Muscle of leg (tissue), 11 donors: Measurements from ENCODE around the gene NCOA1. TPM values are rescaled to one million over a fixed set of nuclear protein-coding genes. Genes with fewer than 3 reads are reported as not detected.
A peak's percentile ranks its signal among the peaks of the same experiment; 100 is the strongest.

Source experiments
- DNase-seq: peaks from one replicate; pipeline ENCODE4 v3.0.0; 2013
- H3K27ac ChIP-seq: one replicate; pipeline ENCODE4 v1.5.1; 2013; ENCODE audit warnings: mild to moderate bottlenecking, low read length, control low read depth
- H3K27me3 ChIP-seq: one replicate; pipeline ENCODE4 v1.6.1; 2013; ENCODE audit warnings: low read length; ENCODE audit not compliant: control insufficient read depth, insufficient read depth
- H3K36me3 ChIP-seq: one replicate; pipeline ENCODE4 v1.6.1; 2013; ENCODE audit warnings: low read length; ENCODE audit not compliant: control insufficient read depth, insufficient read depth
- H3K4me1 ChIP-seq: one replicate; pipeline ENCODE4 v1.6.1; 2013; ENCODE audit warnings: low read length; ENCODE audit not compliant: control insufficient read depth, insufficient read depth
- H3K4me3 ChIP-seq: one replicate; pipeline ENCODE4 v1.5.1; 2013; ENCODE audit warnings: low read length, control low read depth
- H3K9me3 ChIP-seq: replicated peaks from 2 replicates; pipeline ENCODE4 v1.6.1; 2013; ENCODE audit warnings: low read depth, low read length; ENCODE audit not compliant: control insufficient read depth
- WGBS: methylation state at CpG from one replicate; pipeline ENCODE4 v1.1.5; 2013; ENCODE audit warnings: missing lambda C conversion rate; ENCODE audit not compliant: insufficient coverage; 5-methylcytosine and 5-hydroxymethylcytosine counted together
- polyA plus RNA-seq, 8 donors: library from polyadenylated mRNA; unstranded; fragments of 120-200 nt; gene quantifications; one replicate each; pipeline versions ENCODE4 v1.2.1 to v1.2.3, GENCODE V29; 2013; ENCODE audit warnings: inconsistent platforms in 1 of 8, low replicate concordance in 1 of 8; ENCODE audit not compliant: insufficient read length in 8 of 8, insufficient read depth in 1 of 8
- total RNA-seq: library from RNA; stranded (reverse); fragments of 120-200 nt; gene quantifications from one replicate; pipeline ENCODE4 v1.2.4, GENCODE V29; 2013

Gene NCOA1
- total and polyA plus RNA-seq, 9 donors = 69.6 to 106 (median 89.6) TPM

DNA sequence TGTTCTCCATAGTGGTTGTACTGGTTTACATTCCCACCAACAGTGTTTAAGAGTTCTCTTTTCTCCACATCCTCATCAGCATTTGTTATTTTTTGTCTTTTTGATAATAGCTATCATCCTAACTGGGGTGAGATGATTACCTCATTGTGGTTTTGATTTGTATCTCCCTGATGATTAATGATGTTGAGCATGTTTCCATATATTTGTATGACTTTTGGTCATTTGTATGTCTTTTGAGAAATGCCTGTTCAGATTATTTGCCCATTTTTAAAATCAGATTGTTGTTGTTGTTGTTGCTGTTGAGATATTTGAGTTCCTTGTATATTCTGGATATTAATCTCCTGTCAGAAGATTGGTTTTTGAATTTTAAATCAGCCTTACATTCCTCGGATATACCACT is 147.5 kb downstream of the NCOA1 start:
- Histone ChIP-seq H3K4me1 (no peaks in the 10 kb centered on the region), H3K36me3 (no peaks in the 10 kb centered on the region), H3K27ac (no peak overlapping the region), H3K27me3 (no peaks in the 10 kb centered on the region), H3K9me3 (peaks cover 4% of the 10 kb centered on the region), H3K4me3 (no peak overlapping the region)
- no CpG with 5 or more reads among the region's 1 CpG for WGBS
- no peak for DNase-seq

DNA sequence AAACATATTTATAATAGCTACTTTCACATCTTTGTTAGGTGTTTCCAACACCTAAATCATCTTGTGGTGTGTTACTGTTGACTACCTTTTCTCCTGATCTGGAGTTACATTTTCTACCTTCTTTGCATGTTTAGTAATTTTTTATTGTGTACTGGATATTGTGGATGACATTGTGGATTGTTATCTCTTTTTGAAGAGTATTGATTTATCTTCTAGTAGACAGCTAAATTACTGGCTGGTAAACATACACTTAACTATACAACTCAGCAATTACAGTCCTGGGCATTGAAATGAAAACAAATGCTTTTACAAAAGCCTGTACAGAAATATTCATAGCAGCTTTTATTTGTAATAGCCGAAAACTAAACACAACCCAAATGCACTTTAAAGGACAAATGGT is 151.3 kb downstream of the NCOA1 start:
- H3K4me1 ChIP-seq = no peaks in the 10 kb centered on the region
- DNase-seq = no peak
- no CpG with 5 or more reads among the region's 1 CpG for WGBS
- no peak overlapping the region for H3K27ac ChIP-seq
- no peaks in the 10 kb centered on the region for H3K27me3 ChIP-seq
- H3K4me3 ChIP-seq = no peak overlapping the region
- peaks cover 4% of the 10 kb centered on the region for H3K9me3 ChIP-seq
- H3K36me3 ChIP-seq = no peaks in the 10 kb centered on the region

GRCh38 chr2:24643051-24643450 is 152.0 kb downstream of the NCOA1 start:
- Histone ChIP-seq H3K36me3 (no peaks in the 10 kb centered on the region), H3K9me3 (peaks cover 4% of the 10 kb centered on the region), H3K27ac (no peak overlapping the region), H3K4me1 (no peaks in the 10 kb centered on the region), H3K27me3 (no peaks in the 10 kb centered on the region), H3K4me3 (no peak overlapping the region)
- peak; percentile 38 for DNase-seq
- no CpG with 5 or more reads among the region's 1 CpG for WGBS

- Histone ChIP-seq H3K4me3 (no peak overlapping the region), H3K36me3 (no peaks in the 10 kb centered on the region), H3K27me3 (no peaks in the 10 kb centered on the region), H3K9me3 (no peaks in the 10 kb centered on the region), H3K27ac (no peak overlapping the region), H3K4me1 (no peaks in the 10 kb centered on the region)
- no CpG with 5 or more reads among the region's 2 CpGs for WGBS
- DNase-seq = no peak
These were observed 153.0 kb downstream of the NCOA1 start for GRCh38 chr2:24644032-24644431.

GRCh38 chr2:24650997-24651642 is 160.1 kb downstream of the NCOA1 start:
- Histone ChIP-seq H3K27ac (no peak overlapping the region), H3K4me3 (no peak overlapping the region), H3K27me3 (no peaks in the 10 kb centered on the region), H3K9me3 (no peaks in the 10 kb centered on the region), H3K36me3 (no peaks in the 10 kb centered on the region), H3K4me1 (no peaks in the 10 kb centered on the region)
- DNase-seq = no peak

GRCh38 chr2:24651643-24652003 is 160.6 kb downstream of the NCOA1 start:
- H3K27ac ChIP-seq = no peak overlapping the region

GRCh38 chr2:24652265-24653182 is 161.5 kb downstream of the NCOA1 start:
- H3K4me3 ChIP-seq = no peak overlapping the region
- H3K36me3 ChIP-seq = no peaks in the 10 kb centered on the region
- H3K9me3 ChIP-seq = no peaks in the 10 kb centered on the region
- no peaks in the 10 kb centered on the region for H3K27me3 ChIP-seq
- DNase-seq = no peak
- WGBS = no CpG with 5 or more reads among the region's 3 CpGs
- no peaks in the 10 kb centered on the region for H3K4me1 ChIP-seq
- H3K27ac ChIP-seq = no peak overlapping the region

More at GRCh38 chr2:24651643-24652003, 160.6 kb downstream of the NCOA1 start:
- H3K9me3 ChIP-seq = no peaks in the 10 kb centered on the region
- no peaks in the 10 kb centered on the region for H3K36me3 ChIP-seq
- DNase-seq = no peak
- no peaks in the 10 kb centered on the region for H3K27me3 ChIP-seq
- no peak overlapping the region for H3K4me3 ChIP-seq
- H3K4me1 ChIP-seq = no peaks in the 10 kb centered on the region

DNA sequence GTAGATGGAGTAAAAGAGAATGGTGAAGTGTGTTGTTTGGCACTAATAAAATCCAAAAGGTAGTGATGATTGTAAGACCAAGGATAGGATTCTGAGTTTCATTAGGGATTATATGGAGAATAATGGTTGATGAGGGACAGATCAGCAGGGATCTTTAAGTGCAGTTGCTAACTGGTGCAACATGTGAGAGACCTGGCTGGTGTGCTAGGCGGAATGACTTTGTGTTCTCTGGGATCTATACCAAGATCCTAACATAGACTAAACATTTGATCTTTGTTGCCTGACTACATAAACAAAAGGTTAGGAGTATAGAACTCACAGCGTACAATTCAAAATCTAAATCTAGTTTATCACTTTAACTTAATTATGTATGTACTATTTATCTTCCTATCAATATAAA is 166.8 kb downstream of the NCOA1 start:
- H3K27me3 ChIP-seq = no peaks in the 10 kb centered on the region
- WGBS = no CpG with 5 or more reads among the region's 2 CpGs
- H3K4me1 ChIP-seq = no peaks in the 10 kb centered on the region
- H3K36me3 ChIP-seq = peaks cover 9% of the 10 kb centered on the region
- DNase-seq = peak; percentile 32
- H3K27ac ChIP-seq = no peak overlapping the region
- no peaks in the 10 kb centered on the region for H3K9me3 ChIP-seq
- H3K4me3 ChIP-seq = no peak overlapping the region

DNA sequence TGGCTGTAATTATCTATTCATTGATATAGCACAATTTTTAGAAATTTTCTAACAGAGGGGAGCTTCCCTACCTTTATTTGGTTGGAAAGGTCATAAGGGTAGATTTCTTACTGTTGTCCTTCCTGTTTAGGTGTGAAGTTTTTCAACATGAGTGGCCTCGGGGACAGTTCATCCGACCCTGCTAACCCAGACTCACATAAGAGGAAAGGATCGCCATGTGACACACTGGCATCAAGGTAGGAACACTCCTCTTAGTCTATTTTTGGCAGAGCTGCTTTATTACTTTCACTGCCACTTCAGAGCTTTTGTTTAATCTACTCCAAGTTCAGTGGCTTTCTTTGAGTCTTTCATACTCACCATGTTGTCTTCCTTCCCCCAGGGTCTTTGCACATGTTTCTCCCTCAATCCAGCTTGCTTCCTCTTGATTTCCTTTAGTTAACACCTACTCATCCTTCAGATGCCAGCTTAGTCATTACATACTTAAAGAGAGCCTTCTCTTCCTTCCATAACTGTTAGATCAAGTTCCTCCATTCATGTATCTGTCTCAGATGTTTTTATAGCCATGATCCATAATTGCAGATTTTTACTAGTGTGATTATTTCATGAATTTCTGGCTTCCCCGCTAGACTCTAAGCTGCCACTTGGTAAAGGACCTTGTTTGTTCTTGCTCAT is 167.6 kb downstream of the NCOA1 start:
- no peak overlapping the region for H3K4me3 ChIP-seq
- H3K9me3 ChIP-seq = no peaks in the 10 kb centered on the region
- 88% methylated on average over 3 of the region's 4 CpGs for WGBS
- no peaks in the 10 kb centered on the region for H3K27me3 ChIP-seq
- no peaks in the 10 kb centered on the region for H3K4me1 ChIP-seq
- H3K27ac ChIP-seq = no peak overlapping the region
- H3K36me3 ChIP-seq = peaks cover 9% of the 10 kb centered on the region
- DNase-seq = peak; percentile 17

DNA sequence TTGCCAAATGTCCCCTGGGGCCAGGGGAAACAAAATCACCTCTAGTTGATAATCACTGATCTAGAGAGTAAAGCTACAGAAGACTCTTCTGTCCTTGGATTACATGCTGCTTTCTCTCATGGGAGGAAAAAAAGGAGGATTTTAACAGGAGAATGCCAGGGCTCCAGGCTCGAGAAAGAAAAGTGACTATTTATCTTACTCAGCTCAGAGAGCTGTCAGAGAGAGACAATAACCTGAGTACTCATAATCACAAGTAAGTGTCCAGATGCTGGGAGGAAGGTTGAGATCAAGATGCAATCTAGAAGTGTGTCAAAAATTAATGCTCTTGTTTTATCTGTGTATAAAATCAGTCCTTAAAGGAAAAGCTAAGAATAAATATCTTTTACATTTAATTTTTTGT is 168.8 kb downstream of the NCOA1 start:
- H3K27me3 ChIP-seq = no peaks in the 10 kb centered on the region
- DNase-seq = no peak
- H3K27ac ChIP-seq = no peak overlapping the region
- no peak overlapping the region for H3K4me3 ChIP-seq
- WGBS = no CpG with 5 or more reads among the region's 1 CpG
- no peaks in the 10 kb centered on the region for H3K9me3 ChIP-seq
- no peaks in the 10 kb centered on the region for H3K4me1 ChIP-seq
- peaks cover 9% of the 10 kb centered on the region for H3K36me3 ChIP-seq
